MCF 10A (cell line): Measurements from ENCODE around the gene UPK3A. TPM values are rescaled to one million over a fixed set of nuclear protein-coding genes. Genes with fewer than 3 reads are reported as not detected.

ENCODE experiments used
- BruUV-seq: library from RNA; stranded (reverse); fragments of 400-500 nt; replicated peaks from 2 replicates; lab custom pipeline; 2021; lab: Mats Ljungman, UMichigan
- CTCF ChIA-PET: fragments of 300-600 bp; sonication (Branson Sonifier 250); formaldehyde crosslinking; extraction: SDS; loops from one replicate; lab custom pipeline; 2021; ENCODE audit warnings: antibody characterized with exemption, inconsistent platforms; lab: Yijun Ruan, JAX
- POLR2A ChIA-PET: fragments of 300-600, 350-650 bp; sonication (Branson Sonifier 250); formaldehyde crosslinking; extraction: SDS; loops from one replicate; lab custom pipeline; 2020; ENCODE audit warnings: antibody characterized with exemption, inconsistent platforms; lab: Yijun Ruan, JAX
- DNase-seq: peaks from one replicate; pipeline ENCODE4 v3.0.0-alpha.2; 2018; ENCODE audit not compliant: unreplicated experiment
- H3K27ac Mint-ChIP-seq: one replicate; pipeline ENCODE4 v1.8.0; 2022; ENCODE audit warnings: mild to moderate bottlenecking, low read depth, mixed read lengths; ENCODE audit not compliant: unreplicated experiment
- H3K27me3 Mint-ChIP-seq: one replicate; pipeline ENCODE4 v1.8.0; 2022; ENCODE audit warnings: mixed read lengths; ENCODE audit not compliant: insufficient read depth, unreplicated experiment
- H3K36me3 Mint-ChIP-seq: one replicate; pipeline ENCODE4 v1.8.0; 2022; ENCODE audit warnings: mild to moderate bottlenecking, moderate library complexity, mixed read lengths; ENCODE audit not compliant: insufficient read depth, unreplicated experiment
- H3K4me1 Mint-ChIP-seq: one replicate; pipeline ENCODE4 v1.8.0; 2022; ENCODE audit warnings: mixed read lengths; ENCODE audit not compliant: insufficient read depth, unreplicated experiment
- H3K4me3 Mint-ChIP-seq: one replicate; pipeline ENCODE4 v1.8.0; 2022; ENCODE audit warnings: mild to moderate bottlenecking, moderate library complexity, mixed read lengths; ENCODE audit not compliant: unreplicated experiment
- H3K9me3 Mint-ChIP-seq: one replicate; pipeline ENCODE4 v1.8.0; 2022; ENCODE audit warnings: mixed read lengths; ENCODE audit not compliant: unreplicated experiment
- intact Hi-C: fragments of 100-400 bp; cut with micrococcal nuclease; formaldehyde crosslinking; loops from 2 replicates; pipeline ENCODE4 v1.14.1; 2022
- total RNA-seq: library from RNA; stranded (reverse); gene quantifications from 2 replicates; pipeline ENCODE4 v1.2.3, GENCODE V29; 2022
- TF ChIP-seq, protein P1 (sequence below): fragments of 200-600 bp; IDR thresholded peaks from one replicate; pipeline ENCODE4 v1.8.0; 2022; ENCODE audit warnings: antibody characterized with exemption, mild to moderate bottlenecking; ENCODE audit not compliant: unreplicated experiment

Gene UPK3A
- total RNA-seq, 1 experiment from 2014 or later = not detected

DNA sequence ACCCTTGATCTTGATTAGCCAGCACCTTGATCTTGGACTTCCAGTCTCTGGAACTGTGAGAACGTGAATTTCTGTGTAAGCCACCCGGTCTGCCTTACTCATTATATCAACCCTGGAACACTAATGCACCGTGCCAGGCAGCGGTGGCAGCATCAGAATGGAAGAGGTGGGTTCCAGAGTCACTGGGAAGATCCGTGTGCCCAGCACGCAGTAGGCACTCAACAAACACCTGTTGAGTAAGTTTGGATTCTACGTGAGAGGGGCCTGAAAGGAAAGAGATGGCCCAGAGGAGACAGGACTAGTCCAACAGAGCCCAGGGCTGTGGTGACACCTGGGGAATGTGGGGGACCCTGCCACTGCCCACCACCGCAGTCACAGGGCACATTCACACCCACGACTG lies 6.6 kb upstream of the UPK3A start:
- Mint-ChIP-seq H3K27ac (no peak overlapping the region), H3K27me3 (peaks cover 15% of the 10 kb centered on the region), H3K36me3 (no peaks in the 10 kb centered on the region), H3K4me3 (no peak overlapping the region), H3K4me1 (no peaks in the 10 kb centered on the region), H3K9me3 (no peaks in the 10 kb centered on the region)
- intact Hi-C loops = no loop called here
- POLR2A ChIA-PET = no interaction called here
- BruUV-seq = no TSS peak
- no peak for DNase-seq
- CTCF ChIA-PET = interaction anchor here (0.8 kb wide), 1 partner anchor 10 kb away, joined by 4 read pairs; no protein-coding TSS in a partner anchor
- TF ChIP-seq, protein P1, sequence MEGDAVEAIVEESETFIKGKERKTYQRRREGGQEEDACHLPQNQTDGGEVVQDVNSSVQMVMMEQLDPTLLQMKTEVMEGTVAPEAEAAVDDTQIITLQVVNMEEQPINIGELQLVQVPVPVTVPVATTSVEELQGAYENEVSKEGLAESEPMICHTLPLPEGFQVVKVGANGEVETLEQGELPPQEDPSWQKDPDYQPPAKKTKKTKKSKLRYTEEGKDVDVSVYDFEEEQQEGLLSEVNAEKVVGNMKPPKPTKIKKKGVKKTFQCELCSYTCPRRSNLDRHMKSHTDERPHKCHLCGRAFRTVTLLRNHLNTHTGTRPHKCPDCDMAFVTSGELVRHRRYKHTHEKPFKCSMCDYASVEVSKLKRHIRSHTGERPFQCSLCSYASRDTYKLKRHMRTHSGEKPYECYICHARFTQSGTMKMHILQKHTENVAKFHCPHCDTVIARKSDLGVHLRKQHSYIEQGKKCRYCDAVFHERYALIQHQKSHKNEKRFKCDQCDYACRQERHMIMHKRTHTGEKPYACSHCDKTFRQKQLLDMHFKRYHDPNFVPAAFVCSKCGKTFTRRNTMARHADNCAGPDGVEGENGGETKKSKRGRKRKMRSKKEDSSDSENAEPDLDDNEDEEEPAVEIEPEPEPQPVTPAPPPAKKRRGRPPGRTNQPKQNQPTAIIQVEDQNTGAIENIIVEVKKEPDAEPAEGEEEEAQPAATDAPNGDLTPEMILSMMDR = no peak

DNA sequence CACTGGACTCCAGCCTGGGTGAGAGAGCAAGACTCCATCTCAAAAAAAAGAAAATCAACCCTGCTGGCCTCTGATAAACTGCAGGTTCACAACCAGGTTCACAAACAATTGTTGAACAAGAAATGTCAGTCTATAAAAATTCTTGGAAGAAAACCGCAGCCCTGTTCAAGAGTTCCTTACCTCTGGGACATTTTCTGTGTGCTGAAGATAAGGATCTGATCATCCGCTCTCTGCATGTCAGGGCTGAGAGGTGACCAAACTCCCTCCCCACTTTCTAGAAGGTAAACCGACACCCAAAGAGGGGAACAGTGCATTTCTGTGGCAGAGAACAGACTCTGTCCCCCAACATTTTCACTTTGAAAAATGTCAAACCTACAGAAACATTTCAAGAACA lies 4.2 kb upstream of the UPK3A start:
- no peak for DNase-seq
- H3K36me3 Mint-ChIP-seq = no peaks in the 10 kb centered on the region
- H3K4me3 Mint-ChIP-seq = no peak overlapping the region
- no TSS peak for BruUV-seq
- no peaks in the 10 kb centered on the region for H3K9me3 Mint-ChIP-seq
- peaks cover 15% of the 10 kb centered on the region for H3K27me3 Mint-ChIP-seq
- intact Hi-C loops = no loop called here
- ChIA-PET CTCF (interaction anchor here (0.7 kb wide), 1 partner anchor 151 kb away, joined by 3 read pairs; no protein-coding TSS in a partner anchor), POLR2A (no interaction called here)
- H3K27ac Mint-ChIP-seq = no peak overlapping the region
- TF ChIP-seq, protein P1 = no peak
- no peaks in the 10 kb centered on the region for H3K4me1 Mint-ChIP-seq

DNA sequence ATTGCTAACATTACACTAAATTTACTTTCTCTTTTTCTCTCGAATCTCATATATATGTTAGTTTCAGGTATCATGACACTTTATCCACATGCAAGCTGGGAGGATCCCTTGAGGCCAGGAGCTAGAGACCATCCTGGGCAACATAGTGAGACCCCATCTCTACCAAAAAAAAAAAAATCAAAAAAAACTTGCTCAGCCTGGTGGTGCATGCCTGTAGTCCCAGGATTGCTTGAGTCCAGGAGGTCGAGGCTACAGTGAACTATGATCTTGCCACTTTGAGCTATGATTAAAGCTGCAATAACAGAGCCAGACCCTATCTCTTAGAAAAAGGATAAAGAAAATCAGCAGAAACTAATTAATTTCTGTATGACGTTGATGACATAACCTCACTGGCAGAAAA lies 3.7 kb upstream of the UPK3A start:
- TF ChIP-seq, protein P1 = no peak
- Mint-ChIP-seq H3K9me3 (no peaks in the 10 kb centered on the region), H3K36me3 (no peaks in the 10 kb centered on the region), H3K27me3 (peaks cover 15% of the 10 kb centered on the region), H3K4me1 (no peaks in the 10 kb centered on the region), H3K4me3 (no peak overlapping the region), H3K27ac (no peak overlapping the region)
- intact Hi-C loops = no loop called here
- POLR2A ChIA-PET = no interaction called here
- CTCF ChIA-PET = interaction anchor here (0.6 kb wide), 2 partner anchors 12 to 279 kb away, joined by 3 read pairs; no protein-coding TSS in a partner anchor
- BruUV-seq = no TSS peak
- DNase-seq = no peak

DNA sequence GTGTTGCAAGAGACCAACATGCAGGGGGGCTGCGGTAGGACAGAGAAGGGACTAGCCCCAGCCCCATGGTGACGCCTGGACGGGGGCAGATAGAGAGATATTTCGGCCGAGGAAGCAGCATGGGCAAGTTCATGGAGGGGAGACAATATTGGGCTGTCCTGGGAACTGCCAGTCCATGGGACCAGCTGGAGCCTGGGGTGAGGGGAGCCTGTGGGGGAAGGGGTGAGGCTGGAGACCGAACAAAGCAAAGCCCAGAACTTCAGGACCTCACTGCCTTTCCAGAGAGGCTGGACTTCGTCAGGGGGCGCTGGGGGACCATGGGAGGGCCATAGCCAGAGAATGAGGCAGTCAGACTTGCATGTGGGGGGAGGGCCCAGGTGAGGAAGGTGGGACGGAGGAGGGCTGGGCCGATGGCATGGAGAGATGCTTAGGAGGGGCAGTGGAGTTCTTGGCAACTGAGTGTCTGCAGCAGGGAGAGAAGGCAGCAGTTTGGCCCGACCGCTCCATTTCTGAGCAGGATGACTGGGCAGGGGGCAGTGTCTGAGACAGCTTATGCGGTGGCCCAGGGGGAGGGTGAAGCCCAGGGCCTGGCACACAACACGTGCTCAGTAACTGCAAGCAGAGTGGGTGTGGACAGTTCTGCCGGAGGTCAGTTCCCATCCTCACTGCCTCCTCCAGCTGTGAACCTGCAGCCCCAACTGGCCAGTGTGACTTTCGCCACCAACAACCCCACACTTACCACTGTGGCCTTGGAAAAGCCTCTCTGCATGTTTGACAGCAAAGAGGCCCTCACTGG lies 712 bp downstream of the UPK3A start:
- POLR2A ChIA-PET = interaction anchor here (1.1 kb wide), 1 partner anchor 16 kb away, joined by 3 read pairs; no protein-coding TSS in a partner anchor
- H3K4me3 Mint-ChIP-seq = no peak overlapping the region
- no peak for DNase-seq

More for the DNA sequence above, 712 bp downstream of the UPK3A start:
- TF ChIP-seq, protein P1 = no peak
- CTCF ChIA-PET = interaction anchor here (0.5 kb wide), 1 partner anchor 465 kb away, joined by 6 read pairs; no protein-coding TSS in a partner anchor
- Mint-ChIP-seq H3K4me1 (no peaks in the 10 kb centered on the region), H3K27me3 (peaks cover 15% of the 10 kb centered on the region), H3K9me3 (no peaks in the 10 kb centered on the region), H3K27ac (no peak overlapping the region), H3K36me3 (no peaks in the 10 kb centered on the region)
- intact Hi-C loops = no loop called here
- BruUV-seq = no TSS peak
